Measurements from ENCODE around the gene USO1. TPM values are rescaled to one million over a fixed set of nuclear protein-coding genes. Genes with fewer than 3 reads are reported as not detected.

USO1 gene
- total and polyA plus RNA-seq, 3 donors from 2014 or later: 53.3 to 64.6 (median 57.5) TPM

GRCh38 chr4:75696071-75696470 lies 28.3 kb upstream of the USO1 start:
- 48 to 63% methylated on average over 3 of the region's 3 CpGs for WGBS, 2 donors
- intact Hi-C loops (cut with DNase I; ENCODE audit: low total_unique reads): no loop called here
- no peak overlapping the region for H3K27ac ChIP-seq

GRCh38 chr4:75696581-75696980 lies 27.8 kb upstream of the USO1 start:
- WGBS, 2 donors: 79 to 96% methylated on average over 3 of the region's 3 CpGs
- TF ChIP-seq POLR2A (IDR thresholded peaks at IDR 0.05): no peak
- TF ChIP-seq CTCF (IDR thresholded peaks at IDR 0.05): no peak
- intact Hi-C loops (cut with DNase I; ENCODE audit: low total_unique reads): no loop called here
- no peak for DNase-seq
- Histone ChIP-seq H3K9me3 (no peaks in the 10 kb centered on the region), H3K27ac (no peak overlapping the region), H3K27me3 (no peaks in the 10 kb centered on the region), H3K4me1 (no peaks in the 10 kb centered on the region), H3K36me3 (ENCODE audit: low read depth, missing control alignments) (no peaks in the 10 kb centered on the region), H3K4me3 (no peak overlapping the region)

More at GRCh38 chr4:75696071-75696470, 28.3 kb upstream of the USO1 start:
- Histone ChIP-seq H3K27me3 (no peaks in the 10 kb centered on the region), H3K4me1 (no peaks in the 10 kb centered on the region), H3K9me3 (no peaks in the 10 kb centered on the region), H3K4me3 (no peak overlapping the region), H3K36me3 (ENCODE audit: low read depth, missing control alignments) (no peaks in the 10 kb centered on the region)
- DNase-seq: no peak
- TF ChIP-seq CTCF (IDR thresholded peaks at IDR 0.05): no peak
- TF ChIP-seq POLR2A (IDR thresholded peaks at IDR 0.05): no peak

GRCh38 chr4:75698162-75698962 lies 26.0 kb upstream of the USO1 start:
- no peaks in the 10 kb centered on the region for H3K4me1 ChIP-seq
- no peak for DNase-seq
- no peaks in the 10 kb centered on the region for H3K27me3 ChIP-seq
- no peak overlapping the region for H3K27ac ChIP-seq
- no peaks in the 10 kb centered on the region for H3K9me3 ChIP-seq
- H3K36me3 ChIP-seq (ENCODE audit: low read depth, missing control alignments): no peaks in the 10 kb centered on the region
- 76 to 78% methylated on average over 6 of the region's 6 CpGs for WGBS, 2 donors
- H3K4me3 ChIP-seq: no peak overlapping the region
- intact Hi-C loops (cut with DNase I; ENCODE audit: low total_unique reads): no loop called here
- TF ChIP-seq POLR2A (IDR thresholded peaks at IDR 0.05): no peak
- no peak for TF ChIP-seq CTCF (IDR thresholded peaks at IDR 0.05)

GRCh38 chr4:75698963-75699228 lies 25.5 kb upstream of the USO1 start:
- H3K27ac ChIP-seq: no peak overlapping the region
- H3K36me3 ChIP-seq (ENCODE audit: low read depth, missing control alignments): no peaks in the 10 kb centered on the region
- no peaks in the 10 kb centered on the region for H3K4me1 ChIP-seq
- no peak for DNase-seq
- H3K9me3 ChIP-seq: no peaks in the 10 kb centered on the region
- 76 to 81% methylated on average over 2 of the region's 2 CpGs for WGBS, 2 donors
- H3K27me3 ChIP-seq: no peaks in the 10 kb centered on the region
- no peak for TF ChIP-seq CTCF (IDR thresholded peaks at IDR 0.05)
- TF ChIP-seq POLR2A (IDR thresholded peaks at IDR 0.05): no peak
- H3K4me3 ChIP-seq: no peak overlapping the region
- intact Hi-C loops (cut with DNase I; ENCODE audit: low total_unique reads): no loop called here

GRCh38 chr4:75699299-75699698 lies 25.1 kb upstream of the USO1 start:
- Histone ChIP-seq H3K27ac (no peak overlapping the region), H3K4me1 (no peaks in the 10 kb centered on the region), H3K9me3 (no peaks in the 10 kb centered on the region), H3K4me3 (no peak overlapping the region), H3K27me3 (no peaks in the 10 kb centered on the region), H3K36me3 (ENCODE audit: low read depth, missing control alignments) (no peaks in the 10 kb centered on the region)
- 0 to 2% methylated on average over 1 of the region's 1 CpG for WGBS, 2 donors
- TF ChIP-seq CTCF (IDR thresholded peaks at IDR 0.05) (no peak), POLR2A (IDR thresholded peaks at IDR 0.05) (no peak)
- DNase-seq: no peak
- intact Hi-C loops (cut with DNase I; ENCODE audit: low total_unique reads): no loop called here

Data from testis (tissue), 3 donors.